Stimulated activated CD4-positive, alpha-beta T cell treated with anti-CD3 and anti-CD28 coated beads, Interleukin-4, amount 100 ng/mL, for 24 hours (primary cell): ENCODE data around the gene CEP63.

Experiments used
- DNase-seq: peaks from one replicate; pipeline ENCODE4 v3.0.0-alpha.2; 2020

Gene CEP63

DNA sequence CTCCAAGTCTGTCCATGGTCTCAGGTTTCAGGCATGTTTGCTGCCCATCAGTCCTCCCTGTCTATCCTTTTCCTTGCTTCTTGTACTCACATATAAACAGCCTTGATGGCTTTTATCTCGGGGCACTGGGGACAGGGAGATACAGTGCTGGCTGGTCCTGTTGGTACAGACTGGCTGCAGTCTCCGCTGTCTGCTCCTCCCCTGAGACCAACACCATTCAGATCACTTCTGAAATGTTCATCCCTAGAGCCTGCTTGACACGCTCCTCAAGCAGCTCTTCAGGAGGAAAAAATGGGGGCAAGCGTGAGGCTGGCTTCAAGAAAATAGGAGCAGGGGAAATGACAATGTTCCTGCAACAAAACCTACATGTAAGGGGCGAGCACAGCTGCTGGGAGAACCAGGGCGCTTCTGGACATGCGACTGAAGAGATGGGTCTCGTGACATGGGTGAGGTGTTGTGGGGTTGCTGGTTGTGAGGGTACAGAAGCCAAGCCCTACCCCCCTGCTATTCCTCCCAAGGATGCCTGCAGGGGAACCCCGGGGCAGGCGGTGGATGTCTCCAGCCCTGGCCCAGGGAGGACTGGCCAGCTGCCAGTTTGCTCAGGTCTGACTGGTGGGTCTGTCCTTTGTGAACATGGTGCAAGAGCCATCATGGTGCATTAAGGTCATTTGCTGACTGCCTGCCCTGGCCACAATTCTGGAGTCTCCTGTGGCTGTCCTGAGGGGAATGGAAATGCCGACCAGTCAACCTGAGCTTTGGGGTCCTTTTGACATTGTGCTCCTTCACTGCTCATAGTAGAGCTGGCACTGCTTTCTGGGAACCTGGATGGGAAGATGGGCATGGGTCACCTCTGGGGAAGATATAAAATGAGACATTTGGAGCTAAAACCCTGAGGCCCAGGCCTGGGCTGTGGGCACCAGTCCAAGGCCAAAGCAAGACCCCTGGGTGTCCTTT is 124.9 kb downstream of the CEP63 start:
- no peak for DNase-seq

DNA sequence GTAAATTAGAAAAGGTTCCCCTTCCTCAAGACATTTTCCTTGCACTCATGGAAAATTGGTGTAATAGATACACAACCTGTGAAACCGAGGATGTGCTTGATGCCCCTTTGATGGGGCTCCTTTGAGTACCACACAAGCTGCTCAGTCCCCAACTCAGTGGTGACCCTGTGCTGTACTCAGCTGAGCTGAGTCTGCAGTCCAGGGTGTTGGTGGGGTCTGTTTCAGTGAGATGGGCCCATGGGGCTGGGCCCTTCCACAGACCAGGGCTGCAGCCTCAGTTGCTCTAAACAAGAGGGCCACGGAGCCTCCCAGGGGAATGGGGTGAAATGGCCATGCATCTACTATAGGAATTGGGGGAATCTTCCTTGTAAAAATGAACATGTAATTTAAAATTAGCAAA is 125.7 kb downstream of the CEP63 start:
- no peak for DNase-seq

DNA sequence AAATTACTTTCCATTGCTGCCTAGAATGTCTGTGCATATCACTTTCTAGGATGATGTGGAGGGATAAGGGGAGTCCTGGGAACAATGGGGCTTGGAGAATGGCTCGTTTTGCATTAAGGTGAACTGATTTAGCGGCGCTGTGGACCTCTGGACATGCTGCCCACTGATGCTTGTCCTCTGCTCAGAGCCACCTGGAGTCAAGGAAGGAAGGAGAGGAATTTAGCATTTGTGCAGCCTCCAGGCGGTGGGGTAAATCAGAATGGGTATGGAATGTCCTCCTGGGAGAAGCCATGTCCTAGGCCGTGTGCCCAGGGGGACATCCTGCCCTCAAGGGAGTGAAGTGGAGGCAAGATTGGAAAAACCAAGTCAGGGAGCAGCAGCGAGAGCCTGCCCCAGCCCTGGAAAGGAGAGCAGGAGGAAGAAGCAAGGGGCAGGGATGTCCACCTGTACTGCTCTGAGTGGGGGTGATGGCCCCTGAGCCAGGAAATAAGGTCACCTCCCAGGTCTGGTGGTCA is 127.2 kb downstream of the CEP63 start:
- no peak for DNase-seq

GRCh38 chr3:134614955-134615354 is 129.1 kb downstream of the CEP63 start:
- DNase-seq: no peak

GRCh38 chr3:134615743-134616142 is 129.9 kb downstream of the CEP63 start:
- no peak for DNase-seq

DNA sequence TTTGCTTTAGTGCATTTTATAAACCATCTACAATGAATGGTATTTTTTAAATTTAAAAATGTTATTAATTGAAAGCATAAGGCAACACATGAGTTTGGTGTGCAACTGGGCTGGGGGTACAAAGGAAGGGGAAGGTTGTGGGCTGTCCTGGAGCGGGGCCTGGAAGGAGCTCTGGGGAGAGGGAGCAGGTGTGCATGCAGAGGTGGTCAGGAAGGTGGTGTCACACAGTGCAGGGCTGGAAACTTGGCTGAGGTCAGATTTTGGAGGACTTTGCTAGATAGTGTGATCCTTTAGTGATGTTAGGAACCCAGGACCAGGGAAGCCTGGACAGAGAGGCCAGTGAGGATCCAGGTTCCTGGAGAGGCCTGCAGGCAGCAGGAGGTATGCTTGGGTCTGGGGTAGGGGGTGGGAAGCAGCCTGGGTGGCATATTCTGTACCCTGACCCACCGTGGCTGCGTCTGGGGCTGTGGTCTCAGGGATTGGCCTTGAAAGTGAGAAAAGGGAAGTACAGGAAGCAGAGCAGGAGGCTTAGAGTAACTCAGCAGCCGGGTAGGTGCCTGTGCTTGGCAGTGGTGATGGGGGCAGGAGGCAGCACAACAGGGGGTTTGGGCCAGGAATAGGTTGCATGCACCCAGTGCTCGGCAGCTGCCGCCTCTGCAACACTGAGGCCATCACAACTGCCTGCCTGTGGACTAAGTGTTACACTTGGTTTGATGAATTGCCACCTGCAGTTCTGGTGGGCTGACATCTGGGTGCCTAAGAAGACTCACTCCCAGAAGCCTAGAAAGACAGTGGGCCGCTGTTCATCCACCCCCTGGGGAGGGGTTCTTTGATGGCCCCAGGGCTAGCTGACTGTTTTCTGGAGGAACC is 132.0 kb downstream of the CEP63 start:
- DNase-seq: no peak

DNA sequence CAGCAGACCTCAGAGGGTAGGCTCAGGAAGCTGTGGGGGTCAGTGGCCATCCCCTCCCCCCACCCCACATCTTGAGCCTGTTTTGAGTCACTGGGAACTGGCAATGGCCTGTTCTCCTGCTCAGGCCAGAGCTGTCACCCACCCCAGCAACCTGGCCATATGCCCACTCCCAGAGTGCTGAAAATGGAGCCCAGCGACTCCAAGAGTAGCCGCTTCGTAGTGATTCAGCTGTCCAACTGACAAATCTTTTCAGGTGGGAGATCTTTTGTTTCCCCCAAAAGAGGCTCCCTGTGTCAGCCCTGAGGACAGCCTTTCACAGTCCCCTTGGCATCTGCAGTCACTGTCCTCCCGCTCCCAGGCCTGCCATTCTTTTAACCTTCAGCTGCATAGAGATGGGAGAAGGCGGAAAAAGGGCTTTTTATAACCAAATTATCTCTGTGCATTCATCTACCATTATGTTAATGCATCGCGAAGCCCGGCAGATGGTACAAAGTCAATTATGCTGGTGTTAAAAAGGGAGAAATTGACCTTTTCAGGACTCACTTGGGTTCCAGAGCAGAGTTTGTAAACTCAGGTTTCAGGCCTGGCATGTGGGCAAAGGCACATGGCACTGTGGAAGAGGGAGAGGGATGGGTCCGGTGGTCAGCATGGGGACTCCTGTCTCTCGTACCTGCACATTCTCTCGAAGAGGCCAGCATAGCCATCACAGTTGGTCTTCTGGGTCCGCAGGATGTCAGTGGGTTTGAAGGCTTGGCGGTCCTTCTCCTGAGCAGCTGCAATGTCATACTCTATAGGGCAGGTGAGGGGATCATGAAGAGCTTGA is 132.8 kb downstream of the CEP63 start:
- no peak for DNase-seq

DNA sequence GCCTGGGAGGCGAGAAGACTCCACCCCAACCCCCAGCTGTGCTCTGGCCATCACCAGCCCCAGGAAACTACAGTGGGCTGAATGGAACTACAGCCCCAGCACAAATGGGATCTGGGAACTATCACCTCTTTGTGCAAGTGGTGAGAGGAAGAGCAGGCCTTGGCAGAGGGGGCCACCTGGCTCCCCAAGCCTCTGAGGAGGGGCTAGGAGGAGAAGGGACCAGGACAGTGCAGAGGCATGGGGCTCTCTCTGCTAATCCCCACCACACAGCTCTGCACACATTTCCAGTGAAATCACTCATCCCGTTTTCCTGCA is 133.4 kb downstream of the CEP63 start:
- no peak for DNase-seq

DNA sequence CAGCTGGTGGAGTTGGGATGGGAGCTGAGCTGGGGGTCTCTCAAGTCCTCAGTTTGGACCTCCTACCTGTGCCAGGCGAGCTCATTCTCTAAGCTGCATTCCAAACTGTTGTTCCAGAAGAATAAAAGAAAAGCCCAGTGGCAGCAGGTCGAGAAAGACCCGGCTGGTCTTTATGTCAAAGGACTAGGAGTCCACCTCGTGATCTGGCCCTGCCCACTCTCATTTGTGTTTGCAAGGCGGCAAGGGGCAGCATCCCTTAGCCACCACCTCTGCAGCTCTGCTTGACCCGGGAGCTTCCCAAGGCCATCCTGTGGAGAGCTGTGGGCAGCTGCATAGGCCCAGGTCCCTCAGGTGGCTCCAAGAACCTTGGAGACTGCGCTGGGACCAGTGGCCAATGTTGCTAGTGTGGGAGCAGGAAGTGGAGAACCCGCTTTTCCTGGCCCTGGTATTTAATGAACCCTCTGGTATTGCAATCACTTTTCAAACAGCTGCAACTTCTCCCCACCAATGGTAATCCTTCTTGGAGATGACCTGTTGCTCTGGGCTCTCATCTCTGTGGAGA is 134.1 kb downstream of the CEP63 start:
- no peak for DNase-seq

DNA sequence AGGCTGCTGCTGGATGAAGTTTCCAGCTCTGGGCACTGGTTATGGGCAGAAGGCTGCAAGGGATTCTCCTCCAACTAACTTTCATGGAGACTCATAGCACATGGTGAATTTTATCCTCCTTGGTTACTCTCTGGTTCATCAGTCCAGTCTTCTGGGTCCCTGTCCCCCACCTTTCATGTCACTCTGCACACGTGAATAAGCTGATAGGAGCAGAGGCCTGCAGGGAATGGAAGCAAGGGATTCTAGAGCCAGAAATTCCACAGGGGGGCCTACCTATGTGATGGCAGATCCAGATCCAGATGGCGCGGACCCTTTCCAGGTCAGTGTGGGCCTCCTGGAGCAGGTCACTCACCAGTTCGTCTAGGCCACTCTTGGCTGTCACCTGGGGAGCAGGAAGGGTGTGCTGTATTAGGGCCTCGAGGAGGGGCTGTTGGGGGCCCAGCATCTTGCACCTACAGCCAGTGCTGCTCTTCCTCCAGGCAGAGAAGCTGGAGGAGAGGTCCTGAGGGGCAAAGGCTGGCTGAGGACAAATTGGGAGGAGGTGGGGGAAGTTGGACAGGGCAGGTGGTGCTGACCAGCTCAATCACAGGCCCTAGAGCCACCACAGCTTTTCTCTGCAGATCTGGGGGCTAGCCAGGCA is 134.7 kb downstream of the CEP63 start:
- no peak for DNase-seq

GRCh38 chr3:134621854-134622253 is 136.0 kb downstream of the CEP63 start:
- no peak for DNase-seq

DNA sequence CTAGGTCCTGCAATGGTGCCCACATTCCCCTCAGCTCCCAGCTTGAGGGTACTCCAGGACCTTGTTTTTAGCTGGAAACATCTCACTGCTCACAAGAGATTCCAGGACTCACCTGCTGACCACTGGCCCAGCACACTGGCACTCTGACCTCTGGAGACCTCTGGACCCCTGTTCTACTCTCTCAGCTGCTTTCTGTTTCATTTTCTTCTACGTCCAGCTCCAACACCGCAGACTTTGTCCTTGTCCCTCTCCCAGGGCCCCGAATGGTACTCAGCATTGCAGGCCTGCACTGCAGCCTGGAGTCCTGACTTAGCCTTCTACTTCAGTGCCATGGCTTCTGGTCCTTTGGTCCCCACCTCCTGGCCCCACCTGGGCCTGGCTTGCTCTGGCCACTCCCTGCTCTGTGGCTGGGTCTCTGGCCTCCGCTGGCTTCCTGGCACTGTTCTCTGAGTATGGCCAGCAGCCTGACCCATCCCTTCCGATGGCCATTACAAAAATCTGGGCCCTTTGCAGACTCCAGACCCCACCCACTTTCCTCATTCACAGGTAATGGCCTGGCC is 137.0 kb downstream of the CEP63 start:
- DNase-seq: no peak

- DNase-seq: no peak
Measured at GRCh38 chr3:134623615-134624245, 137.9 kb downstream of the CEP63 start.
